Tibial nerve (tissue), 4 donors: ENCODE results near the gene NAPSA.

Experiments
- CTCF ChIP-seq, 5 experiments: fragments of 200-600 bp in 3 of 5; fragments of 450-650 bp in 2 of 5; sonication (generic) in 3 of 5; IDR thresholded peaks; one replicate each; pipeline ENCODE4 v1.5.1; 2016 to 2019; ENCODE audit warnings: antibody characterized with exemption in 5 of 5, mild to moderate bottlenecking in 3 of 5, moderate library complexity in 2 of 5
- EP300 ChIP-seq, 2 donors: sonication (generic); formaldehyde crosslinking; IDR thresholded peaks; one replicate each; pipeline ENCODE4 v1.6.1; 2017; ENCODE audit warnings: antibody characterized with exemption in 2 of 2, mild to moderate bottlenecking in 1 of 2
- POLR2A ChIP-seq, 2 donors: fragments of 450-650 bp; IDR thresholded peaks; one replicate each; pipeline ENCODE4 v1.6.1; 2017; ENCODE audit warnings: antibody characterized with exemption in 2 of 2, mild to moderate bottlenecking in 2 of 2, moderate library complexity in 2 of 2

DNA sequence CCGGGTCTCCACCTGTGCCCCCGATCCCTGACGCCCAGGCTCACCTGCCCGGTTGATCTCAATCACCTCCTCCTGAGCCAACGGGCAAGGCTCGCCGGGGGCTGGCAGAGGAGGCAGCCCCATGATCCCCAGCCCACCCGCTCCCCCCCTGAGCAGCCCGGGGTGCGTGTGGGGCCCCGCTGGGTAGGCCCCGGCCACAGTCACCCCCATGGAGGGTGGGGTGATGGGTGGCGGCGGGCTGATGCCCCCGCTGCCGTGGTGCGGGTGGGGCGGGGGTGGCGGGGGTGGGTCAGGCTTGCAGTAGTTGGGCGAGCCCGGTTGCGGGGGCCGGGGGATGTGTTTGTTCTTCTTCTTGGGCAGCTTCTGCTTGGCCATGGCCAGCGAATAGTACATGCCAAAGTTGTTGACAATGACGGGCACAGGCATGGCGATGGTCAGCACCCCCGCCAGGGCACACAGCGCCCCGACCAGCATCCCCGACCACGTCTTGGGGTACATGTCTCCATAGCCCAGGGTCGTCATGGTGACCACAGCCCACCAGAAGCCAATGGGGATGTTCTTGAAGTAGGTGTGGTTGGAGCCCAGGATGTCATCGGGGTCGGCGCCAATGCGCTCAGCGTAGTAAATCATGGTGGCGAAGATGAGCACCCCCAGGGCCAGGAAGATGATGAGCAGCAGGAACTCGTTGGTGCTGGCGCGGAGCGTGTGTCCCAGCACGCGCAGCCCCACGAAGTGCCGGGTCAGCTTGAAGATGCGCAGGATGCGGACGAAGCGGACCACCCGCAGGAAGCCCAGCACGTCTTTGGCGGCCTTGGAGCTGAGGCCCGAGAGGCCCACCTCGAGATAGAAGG lies 42.3 kb downstream of the NAPSA start:
- no peak for TF ChIP-seq CTCF (IDR thresholded peaks at IDR 0.05)
- no peak for TF ChIP-seq EP300 (IDR thresholded peaks at IDR 0.05)
- no peak for TF ChIP-seq POLR2A (IDR thresholded peaks at IDR 0.05)
